ENCODE measurements around the gene CBLC.

DNA sequence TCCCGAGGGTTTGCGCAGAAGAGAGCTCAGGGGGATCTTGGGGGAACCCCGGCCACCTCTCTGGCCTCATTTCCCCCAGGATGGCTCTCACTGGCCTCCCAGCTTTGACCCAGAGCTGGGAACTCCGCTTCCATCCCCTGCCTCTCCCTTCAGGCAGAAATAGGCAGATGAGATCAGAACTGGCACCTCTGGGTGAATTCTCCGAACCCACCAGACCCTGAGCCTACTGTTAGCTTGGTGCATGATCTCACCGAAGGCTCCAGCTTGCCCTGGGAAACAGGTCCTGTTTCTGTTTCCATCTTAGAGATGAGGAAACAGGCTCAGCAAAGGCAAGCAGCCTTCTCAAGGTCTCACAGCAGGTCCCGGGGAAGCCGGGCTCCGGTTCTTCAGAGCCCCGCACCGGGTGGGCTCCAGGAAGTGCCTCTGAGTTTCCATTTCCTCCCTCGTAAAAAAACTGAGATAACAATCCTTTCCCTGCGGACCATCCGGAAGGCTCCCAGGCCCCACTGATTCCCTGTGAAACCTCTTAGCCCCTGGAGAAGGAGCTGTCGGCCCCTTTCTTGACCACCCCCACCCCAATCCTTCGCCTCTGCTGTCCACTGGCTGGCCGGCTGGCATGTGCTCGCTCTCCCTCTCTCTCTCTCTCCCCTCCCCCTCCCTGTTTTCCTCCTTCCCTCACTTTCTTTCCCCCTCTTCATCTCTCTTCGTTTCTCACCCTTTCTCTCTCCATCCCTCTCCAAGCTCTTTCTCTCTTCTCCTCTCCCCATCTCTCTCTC, 70.5 kb downstream of the CBLC start:
- TF ChIP-seq, protein P1, sequence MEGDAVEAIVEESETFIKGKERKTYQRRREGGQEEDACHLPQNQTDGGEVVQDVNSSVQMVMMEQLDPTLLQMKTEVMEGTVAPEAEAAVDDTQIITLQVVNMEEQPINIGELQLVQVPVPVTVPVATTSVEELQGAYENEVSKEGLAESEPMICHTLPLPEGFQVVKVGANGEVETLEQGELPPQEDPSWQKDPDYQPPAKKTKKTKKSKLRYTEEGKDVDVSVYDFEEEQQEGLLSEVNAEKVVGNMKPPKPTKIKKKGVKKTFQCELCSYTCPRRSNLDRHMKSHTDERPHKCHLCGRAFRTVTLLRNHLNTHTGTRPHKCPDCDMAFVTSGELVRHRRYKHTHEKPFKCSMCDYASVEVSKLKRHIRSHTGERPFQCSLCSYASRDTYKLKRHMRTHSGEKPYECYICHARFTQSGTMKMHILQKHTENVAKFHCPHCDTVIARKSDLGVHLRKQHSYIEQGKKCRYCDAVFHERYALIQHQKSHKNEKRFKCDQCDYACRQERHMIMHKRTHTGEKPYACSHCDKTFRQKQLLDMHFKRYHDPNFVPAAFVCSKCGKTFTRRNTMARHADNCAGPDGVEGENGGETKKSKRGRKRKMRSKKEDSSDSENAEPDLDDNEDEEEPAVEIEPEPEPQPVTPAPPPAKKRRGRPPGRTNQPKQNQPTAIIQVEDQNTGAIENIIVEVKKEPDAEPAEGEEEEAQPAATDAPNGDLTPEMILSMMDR (IDR thresholded peaks at IDR 0.05), result no peak
- TF ChIP-seq POLR2AphosphoS5 (IDR thresholded peaks at IDR 0.05; ENCODE audit: low read depth, low read length), result no peak
- no peak for TF ChIP-seq TCF7L2 (IDR thresholded peaks at IDR 0.05; ENCODE audit: low read depth, low read length)
- TF ChIP-seq, protein P2, sequence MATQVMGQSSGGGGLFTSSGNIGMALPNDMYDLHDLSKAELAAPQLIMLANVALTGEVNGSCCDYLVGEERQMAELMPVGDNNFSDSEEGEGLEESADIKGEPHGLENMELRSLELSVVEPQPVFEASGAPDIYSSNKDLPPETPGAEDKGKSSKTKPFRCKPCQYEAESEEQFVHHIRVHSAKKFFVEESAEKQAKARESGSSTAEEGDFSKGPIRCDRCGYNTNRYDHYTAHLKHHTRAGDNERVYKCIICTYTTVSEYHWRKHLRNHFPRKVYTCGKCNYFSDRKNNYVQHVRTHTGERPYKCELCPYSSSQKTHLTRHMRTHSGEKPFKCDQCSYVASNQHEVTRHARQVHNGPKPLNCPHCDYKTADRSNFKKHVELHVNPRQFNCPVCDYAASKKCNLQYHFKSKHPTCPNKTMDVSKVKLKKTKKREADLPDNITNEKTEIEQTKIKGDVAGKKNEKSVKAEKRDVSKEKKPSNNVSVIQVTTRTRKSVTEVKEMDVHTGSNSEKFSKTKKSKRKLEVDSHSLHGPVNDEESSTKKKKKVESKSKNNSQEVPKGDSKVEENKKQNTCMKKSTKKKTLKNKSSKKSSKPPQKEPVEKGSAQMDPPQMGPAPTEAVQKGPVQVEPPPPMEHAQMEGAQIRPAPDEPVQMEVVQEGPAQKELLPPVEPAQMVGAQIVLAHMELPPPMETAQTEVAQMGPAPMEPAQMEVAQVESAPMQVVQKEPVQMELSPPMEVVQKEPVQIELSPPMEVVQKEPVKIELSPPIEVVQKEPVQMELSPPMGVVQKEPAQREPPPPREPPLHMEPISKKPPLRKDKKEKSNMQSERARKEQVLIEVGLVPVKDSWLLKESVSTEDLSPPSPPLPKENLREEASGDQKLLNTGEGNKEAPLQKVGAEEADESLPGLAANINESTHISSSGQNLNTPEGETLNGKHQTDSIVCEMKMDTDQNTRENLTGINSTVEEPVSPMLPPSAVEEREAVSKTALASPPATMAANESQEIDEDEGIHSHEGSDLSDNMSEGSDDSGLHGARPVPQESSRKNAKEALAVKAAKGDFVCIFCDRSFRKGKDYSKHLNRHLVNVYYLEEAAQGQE (IDR thresholded peaks at IDR 0.05; ENCODE audit: insufficient read depth in 1 of 2, low read depth in 2 of 2, low read length in 1 of 2), result no peak
- no peak for TF ChIP-seq SIN3A (IDR thresholded peaks at IDR 0.05; ENCODE audit: borderline replicate concordance, insufficient read depth, low read depth, low read length)
